GM19035 (cell line): ENCODE data around the gene LRRC32.
"Not testable (repeated sequence)": the region's sequence is repeated elsewhere in the genome, so short reads cannot be mapped to it uniquely, and the experiment has no call there.

Experiments
- ATAC-seq: cut with Tn5 transposase; IDR thresholded peaks from one replicate; pipeline ENCODE4 v1.9.1; 2021; ENCODE audit not compliant: unreplicated experiment

Gene LRRC32

DNA sequence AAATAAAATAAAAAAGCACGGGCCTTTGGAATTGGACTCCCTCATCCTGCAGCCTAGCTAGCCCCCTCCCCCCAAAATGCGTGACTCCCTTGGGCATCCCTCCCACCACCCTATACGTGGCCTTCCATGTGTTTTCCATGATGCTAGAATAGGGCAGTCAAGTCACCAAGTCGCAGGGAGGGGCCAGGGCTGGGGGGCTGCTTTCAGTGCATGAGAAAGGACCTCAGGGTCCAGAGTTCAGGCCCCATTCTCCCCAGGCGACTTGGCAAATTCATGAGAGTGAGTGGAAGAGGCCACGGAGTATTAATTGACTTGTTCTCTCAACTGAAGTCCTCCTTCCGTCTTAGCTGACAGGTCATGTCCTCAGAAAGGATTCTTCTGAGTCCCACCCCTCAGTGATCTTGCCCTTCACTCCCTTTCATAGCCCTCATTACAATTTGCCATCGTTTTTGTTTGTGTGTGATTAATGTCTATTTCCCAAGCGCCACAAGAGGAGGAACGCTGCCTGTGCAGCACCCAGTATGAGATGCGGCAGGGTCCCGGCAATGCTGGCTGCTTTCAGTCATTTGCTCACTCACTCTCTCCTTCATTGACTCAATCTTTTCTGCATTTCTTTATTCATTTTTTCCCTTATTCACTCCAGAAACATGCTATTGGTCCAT lies 17.4 kb downstream of the LRRC32 start:
- ATAC-seq = no peak

GRCh38 chr11:76649851-76650372 lies 20.6 kb downstream of the LRRC32 start:
- ATAC-seq = no peak

DNA sequence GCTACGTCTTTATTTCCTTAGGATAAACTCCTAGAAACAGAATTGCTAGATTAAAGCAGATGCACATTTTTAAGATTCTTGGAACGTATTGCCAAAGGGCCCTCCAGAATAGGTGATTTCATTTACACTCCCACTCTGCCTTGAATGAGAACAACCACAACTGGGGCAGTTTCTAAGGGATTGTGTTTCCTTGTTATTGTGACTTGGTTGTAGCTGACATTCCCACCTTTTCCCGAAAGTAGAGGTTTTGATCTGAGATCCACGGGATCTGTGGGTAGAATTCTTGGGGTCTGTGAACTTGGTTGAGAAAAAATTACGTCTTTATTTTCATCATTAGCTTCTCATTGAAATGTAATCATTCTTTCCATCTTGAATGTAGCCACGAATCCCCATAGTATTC lies 21.5 kb downstream of the LRRC32 start:
- no peak for ATAC-seq

- ATAC-seq = no peak
Observed at GRCh38 chr11:76648061-76648460, 22.5 kb downstream of the LRRC32 start.

DNA sequence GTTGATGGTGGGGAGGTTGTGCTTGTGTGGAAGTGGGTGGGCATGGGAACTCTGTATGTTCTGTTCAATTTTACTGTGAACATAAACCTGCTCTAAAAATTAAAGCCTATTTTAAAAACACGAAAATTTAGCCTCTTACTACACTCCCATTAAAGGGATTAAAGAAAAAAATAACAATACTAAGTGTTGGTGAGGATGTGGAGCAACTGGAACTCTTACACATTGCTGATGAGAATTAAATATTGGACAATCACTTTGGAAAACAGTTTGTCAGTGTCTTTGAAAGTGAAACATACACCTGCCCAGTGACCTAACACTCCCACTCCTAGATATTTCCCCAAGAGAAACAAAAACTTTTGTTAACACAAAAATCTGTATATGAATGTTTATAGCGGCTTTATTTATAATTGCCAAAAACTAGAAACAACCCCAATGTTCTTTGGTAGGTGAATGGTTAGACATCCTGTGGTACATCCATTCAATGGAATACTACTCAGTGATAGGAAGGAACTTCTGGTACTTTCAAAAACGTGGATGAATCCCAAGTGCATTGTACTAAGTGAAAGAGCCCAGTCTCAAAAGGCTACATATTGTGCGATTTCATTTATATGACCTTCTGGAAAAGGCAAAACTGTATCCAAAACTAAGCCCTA lies 23.5 kb downstream of the LRRC32 start:
- no peak for ATAC-seq

DNA sequence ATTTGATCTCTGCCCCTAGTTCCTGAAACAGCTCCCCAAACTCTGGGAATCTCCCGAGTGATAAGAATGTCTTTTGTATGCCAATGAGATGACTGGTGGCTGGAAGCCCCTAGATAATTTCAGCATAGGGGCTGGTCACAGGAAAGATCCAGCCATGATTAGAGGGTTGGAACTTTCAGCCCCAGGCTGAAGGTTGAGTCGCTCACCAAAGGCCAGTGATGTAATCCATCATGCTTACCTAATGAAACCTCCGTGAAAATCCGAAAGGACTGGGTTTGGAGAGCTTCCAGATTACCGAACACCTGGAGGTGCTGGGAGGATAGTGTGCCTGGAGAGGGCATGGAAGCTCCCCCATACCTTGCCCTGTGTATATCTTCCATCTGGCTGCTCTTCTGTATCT lies 26.0 kb downstream of the LRRC32 start:
- no peak for ATAC-seq

DNA sequence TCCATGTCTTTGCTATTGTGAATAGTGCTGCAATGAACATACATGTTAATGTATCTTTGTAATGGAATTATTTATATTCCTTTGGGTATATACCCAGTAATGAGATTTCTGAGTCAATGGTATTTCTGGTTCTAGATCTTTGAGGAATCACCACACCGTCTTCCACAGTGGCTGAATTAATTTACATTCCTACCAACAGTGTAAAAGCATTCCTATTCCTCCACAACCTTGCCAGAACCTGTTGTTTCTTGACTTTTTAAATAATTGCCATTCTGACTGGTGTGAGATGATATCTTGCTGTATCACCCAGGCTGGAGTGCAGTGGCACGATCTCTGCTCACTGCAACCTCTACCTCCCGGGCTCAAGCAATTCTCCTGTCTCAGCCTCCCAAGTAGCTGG lies 26.8 kb downstream of the LRRC32 start:
- ATAC-seq = not testable (repeated sequence)

GRCh38 chr11:76642341-76642740 lies 28.2 kb downstream of the LRRC32 start:
- ATAC-seq = no peak

DNA sequence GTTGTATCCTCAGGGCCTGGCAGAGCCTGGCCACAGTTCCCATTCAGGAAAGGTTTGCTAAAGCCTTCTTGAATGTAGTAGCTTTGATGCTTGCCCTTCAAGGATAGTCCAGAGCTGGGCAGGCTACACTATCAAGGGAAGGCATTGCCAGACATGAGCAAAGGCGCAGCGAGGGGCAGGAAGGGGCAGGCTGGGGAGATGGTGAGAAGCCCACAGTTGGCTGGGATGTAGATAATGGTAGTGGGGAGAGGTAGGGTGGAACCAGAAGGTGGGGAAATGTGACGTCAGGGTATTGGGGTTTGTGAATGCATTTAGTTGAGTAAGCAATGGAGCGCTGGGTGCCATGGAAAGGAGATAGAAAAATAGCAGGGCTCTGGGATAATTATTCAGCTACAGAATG lies 28.6 kb downstream of the LRRC32 start:
- no peak for ATAC-seq

GRCh38 chr11:76640501-76640900 lies 30.0 kb downstream of the LRRC32 start:
- ATAC-seq = no peak

GRCh38 chr11:76639621-76640020 lies 30.9 kb downstream of the LRRC32 start:
- no peak for ATAC-seq

GRCh38 chr11:76638270-76639197 lies 32.0 kb downstream of the LRRC32 start:
- no peak for ATAC-seq

DNA sequence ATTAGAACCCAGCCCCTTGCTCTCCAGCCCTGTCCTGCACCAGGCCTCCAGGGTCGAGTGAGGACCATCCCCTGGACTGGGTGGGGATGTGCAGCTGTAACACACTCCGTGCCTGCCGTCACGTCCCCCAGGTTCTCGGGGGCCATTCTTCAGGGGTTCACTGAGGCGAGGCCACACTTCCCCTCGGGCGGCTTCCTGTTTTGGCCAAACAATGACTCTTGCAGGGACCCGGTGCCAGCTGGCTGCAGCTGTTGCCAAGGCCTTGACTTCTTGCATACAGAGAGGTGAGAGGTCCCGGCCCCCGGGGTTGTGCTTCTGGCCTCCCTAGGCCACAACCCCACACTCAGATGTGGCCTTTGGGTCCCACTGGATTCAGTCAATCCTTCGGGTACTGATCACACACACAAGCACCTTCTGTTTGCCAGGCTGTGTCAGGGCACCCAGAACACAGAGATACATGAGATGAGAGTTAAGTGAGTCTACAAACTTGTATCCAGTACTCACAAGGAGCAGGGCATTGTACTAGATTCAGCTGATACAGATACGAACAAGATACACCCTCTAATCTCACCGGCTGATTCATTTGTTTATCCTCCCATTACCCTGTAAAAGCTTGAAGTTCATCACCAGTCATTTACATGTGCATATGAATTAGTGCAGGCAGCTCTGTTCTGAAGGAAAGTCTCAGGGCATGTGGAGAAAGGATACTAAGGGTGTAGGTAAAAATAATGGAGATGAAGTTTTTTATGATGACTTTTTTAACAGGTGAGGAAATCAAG lies 32.9 kb downstream of the LRRC32 start:
- ATAC-seq = peak; percentile 94

DNA sequence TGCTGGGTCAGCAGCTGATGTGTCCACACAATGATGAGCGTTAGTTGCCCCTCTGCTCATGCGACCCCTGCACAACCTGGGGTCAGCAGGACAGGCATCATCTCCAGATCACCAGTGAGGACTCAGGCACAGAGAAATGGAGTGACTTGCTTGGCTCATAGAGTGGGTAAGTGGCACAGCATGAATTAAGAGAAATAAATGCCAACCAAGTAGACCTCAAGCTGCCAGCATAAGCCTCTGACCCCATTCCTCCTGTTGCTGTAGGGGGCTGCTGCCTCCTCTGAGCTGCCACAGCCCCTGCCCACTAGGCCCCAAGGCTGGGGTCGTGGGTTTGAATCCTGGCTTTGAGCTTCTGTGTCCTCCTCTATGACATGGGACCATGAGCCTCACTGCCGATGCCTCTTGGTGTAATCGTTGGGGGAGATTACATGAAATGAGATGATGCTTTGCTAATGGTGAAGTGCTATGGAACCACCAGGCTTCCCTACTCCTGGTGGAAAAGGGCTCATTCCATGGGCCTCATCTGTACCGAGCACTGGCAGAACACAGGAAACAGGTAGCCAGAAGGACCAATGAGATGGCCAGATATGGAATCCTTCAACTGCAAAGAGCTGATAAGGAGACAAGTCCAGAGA lies 33.6 kb downstream of the LRRC32 start:
- ATAC-seq = no peak

- ATAC-seq = no peak
Observed at GRCh38 chr11:76635991-76636738, 34.4 kb downstream of the LRRC32 start.

DNA sequence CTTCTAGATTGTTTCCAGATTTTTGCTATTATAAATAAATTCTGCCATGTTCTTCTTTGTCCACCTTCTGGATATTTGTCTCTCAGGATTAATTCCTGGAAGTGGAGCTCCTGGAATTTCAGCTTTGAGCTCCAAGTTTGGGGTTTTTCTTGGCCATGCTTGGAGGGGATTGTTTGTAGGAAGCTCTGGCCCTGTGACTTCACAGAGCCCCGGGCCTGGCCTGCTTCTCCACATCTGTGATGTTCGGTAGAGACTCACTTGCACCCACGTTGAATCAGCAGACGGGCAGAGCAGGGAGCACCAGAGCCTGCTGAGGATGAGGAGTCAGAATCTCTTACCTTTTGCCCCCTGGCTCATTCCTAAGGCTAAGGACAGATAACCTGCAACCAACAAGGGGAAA lies 35.7 kb downstream of the LRRC32 start:
- no peak for ATAC-seq

DNA sequence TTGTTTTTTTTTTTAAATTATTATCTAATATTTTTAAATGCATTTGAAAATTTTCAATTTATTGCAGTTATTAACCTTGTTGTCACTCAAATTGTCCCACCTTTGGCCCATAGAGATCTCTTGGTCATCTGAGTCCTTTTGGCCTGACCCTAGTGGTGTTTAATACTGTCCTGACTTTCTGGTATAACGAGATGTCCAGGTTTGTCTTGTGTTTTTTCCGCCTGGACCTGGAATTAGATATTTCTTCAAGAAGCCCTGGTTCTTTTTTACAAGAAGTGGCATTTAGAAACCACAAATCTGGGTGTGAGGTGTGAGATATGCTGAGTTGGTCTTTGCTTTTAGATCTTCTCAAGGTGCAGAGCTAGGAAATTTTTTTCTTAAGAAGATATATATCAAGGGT lies 38.1 kb downstream of the LRRC32 start:
- ATAC-seq = no peak

GRCh38 chr11:76631566-76632308 lies 38.8 kb downstream of the LRRC32 start:
- no peak for ATAC-seq
